Testis (tissue), 2 donors: Measurements from ENCODE around the gene REV3L.

Source experiments
- POLR2A ChIP-seq: fragments of 450-650 bp; IDR thresholded peaks from one replicate; pipeline ENCODE4 v1.6.1; 2017; ENCODE audit warnings: antibody characterized with exemption, mild to moderate bottlenecking, moderate library complexity
- TF ChIP-seq, protein P1 (sequence below), 3 experiments: fragments of 450-650 bp in 2 of 3; fragments of 200-600 bp in 1 of 3; sonication (generic) in 1 of 3; IDR thresholded peaks; one replicate each; pipeline ENCODE4 v1.5.1; 2016 to 2019; ENCODE audit warnings: antibody characterized with exemption in 3 of 3, mild to moderate bottlenecking in 2 of 3, moderate library complexity in 1 of 3

DNA sequence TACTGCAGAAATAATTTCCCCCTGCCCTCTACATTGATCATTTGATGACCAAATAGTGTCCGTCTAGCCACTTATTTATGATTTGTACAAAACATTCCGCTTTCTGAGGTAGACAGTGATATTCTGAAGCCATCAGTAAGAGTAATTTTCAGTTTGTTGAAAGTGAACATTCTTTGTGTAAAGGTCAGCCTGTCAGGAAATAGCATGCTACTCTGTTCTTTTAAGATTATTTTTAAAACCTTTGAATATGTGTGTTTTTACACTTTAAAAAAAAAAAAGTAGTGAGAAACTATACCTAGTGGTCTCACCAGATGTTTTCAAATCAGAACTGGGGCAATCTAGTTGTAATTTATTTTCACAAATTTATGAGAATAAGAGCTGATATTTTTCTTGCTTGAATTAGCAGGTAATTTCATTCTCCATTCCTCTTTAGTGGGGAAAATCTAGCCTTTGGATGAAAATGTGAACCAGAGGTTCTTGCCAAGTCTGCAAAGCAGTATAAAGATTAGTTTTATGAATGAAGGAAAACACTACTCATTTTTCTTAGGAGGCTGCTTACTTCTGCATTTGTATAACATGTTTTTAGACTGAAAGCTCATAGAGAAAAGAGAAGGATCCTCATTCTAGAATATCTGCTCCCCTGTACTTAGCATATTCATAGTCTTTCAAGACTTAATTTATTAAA lies 12.1 kb upstream of the REV3L start:
- TF ChIP-seq, protein P1, sequence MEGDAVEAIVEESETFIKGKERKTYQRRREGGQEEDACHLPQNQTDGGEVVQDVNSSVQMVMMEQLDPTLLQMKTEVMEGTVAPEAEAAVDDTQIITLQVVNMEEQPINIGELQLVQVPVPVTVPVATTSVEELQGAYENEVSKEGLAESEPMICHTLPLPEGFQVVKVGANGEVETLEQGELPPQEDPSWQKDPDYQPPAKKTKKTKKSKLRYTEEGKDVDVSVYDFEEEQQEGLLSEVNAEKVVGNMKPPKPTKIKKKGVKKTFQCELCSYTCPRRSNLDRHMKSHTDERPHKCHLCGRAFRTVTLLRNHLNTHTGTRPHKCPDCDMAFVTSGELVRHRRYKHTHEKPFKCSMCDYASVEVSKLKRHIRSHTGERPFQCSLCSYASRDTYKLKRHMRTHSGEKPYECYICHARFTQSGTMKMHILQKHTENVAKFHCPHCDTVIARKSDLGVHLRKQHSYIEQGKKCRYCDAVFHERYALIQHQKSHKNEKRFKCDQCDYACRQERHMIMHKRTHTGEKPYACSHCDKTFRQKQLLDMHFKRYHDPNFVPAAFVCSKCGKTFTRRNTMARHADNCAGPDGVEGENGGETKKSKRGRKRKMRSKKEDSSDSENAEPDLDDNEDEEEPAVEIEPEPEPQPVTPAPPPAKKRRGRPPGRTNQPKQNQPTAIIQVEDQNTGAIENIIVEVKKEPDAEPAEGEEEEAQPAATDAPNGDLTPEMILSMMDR (IDR thresholded peaks at IDR 0.05) = no peak
- no peak for TF ChIP-seq POLR2A
